Articular chondrocyte of knee joint (primary cell): ENCODE data around the gene CBR1. TPM values are rescaled to one million over a fixed set of nuclear protein-coding genes. Genes with fewer than 3 reads are reported as not detected.

Source experiments
- small RNA-seq: library from RNA; depleted of rRNA; stranded (forward); fragments of <200 nt; gene quantifications from one replicate; pipeline ENCODE3, GENCODE V24; 2012
- total RNA-seq: library from RNA; depleted of rRNA; stranded (reverse); fragments of >200 nt; gene quantifications from 2 replicates; pipeline ENCODE4 v1.2.3, GENCODE V29; 2012

The CBR1 gene
- 65.9 and 89.7 TPM in 2 replicates for total RNA-seq

GRCh38 chr21:36069713-36070583 is at the start of gene CBR1:
Gene CBR1 (plus strand): TSS chr21:36070024. CDS start chr21:36070116, 92 bp downstream.

DNA sequence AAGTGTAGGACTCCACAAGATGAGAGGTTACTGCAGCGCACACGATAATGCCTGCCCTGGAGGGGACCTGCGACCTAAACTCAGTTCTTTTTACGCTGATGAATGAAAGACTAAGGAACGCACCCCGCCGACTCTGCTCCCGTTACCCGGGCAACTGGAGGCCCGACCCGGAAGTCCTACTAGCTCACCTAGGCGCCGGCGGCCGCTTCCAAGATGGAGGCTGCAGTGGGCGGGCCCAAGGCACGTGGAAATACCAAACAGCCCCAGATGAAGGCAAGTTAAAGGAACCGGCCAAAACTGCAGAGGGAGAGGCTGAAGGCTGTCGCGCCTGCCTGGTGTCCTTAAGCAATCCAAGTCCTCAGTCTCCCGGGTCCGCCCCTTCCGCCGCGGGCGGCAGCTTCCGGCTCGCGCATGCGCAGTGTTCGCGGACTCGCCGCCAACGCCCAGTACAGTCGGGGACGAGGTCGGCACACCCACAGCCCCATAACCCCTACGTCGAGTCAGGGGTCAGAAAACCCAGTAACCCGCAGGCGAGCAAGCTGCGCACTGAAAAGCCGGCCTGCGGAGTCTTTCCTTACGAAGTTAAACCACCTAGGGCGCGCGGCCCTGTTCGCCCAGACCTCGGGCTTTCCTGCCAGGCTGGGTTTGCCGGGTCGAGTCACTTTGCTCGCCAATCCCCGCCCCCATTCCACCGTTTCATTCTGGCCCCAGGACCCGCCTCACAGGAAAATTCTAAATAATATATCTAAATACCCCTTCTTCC is 9.5 kb upstream of the CBR1 start, which contains the start of gene SETD4:
Gene SETD4 (minus strand): TSS at position 368 of the 763 bp plus-strand sequence. CDS start 1,638 bp downstream, outside the sequence.

Small RNA genes within 50 kb of the gene (small RNA-seq; reads per million reads assigned to genes)
- gene RNU6-992P: not detected

Other genes starting within 250 kb of the CBR1 start
- 17.6 and 18.6 TPM in 2 replicates for gene SETD4, start 9.5 kb upstream of the CBR1 start, total RNA-seq
- 30.1 and 37.6 TPM in 2 replicates for gene CBR3, start 65.1 kb downstream of the CBR1 start, total RNA-seq
- gene DOP1B, start 86.8 kb downstream of the CBR1 start, total RNA-seq: 7.8 and 12.5 TPM in 2 replicates